SK-N-SH treated with all-trans-retinoic acid at 6 μM for 48 hours (cell line): ENCODE results near the gene PTPRN2.

Experiments used
- ARNTL ChIP-seq: fragments of 450-650 bp; formaldehyde crosslinking; IDR thresholded peaks from 2 replicates; pipeline ENCODE4 v1.5.0; 2020; ENCODE audit warnings: low read depth, mild to moderate bottlenecking, moderate library complexity, borderline replicate concordance
- CSDC2 ChIP-seq: fragments of 250-450 bp; sonication (Bioruptor Pico); IDR thresholded peaks from 2 replicates; pipeline ENCODE4 v1.5.0; 2020; ENCODE audit warnings: mild to moderate bottlenecking, moderate library complexity
- RARB ChIP-seq: fragments of 250-450 bp; sonication (Bioruptor Pico); IDR thresholded peaks from 2 replicates; pipeline ENCODE4 v1.8.0; 2021; ENCODE audit warnings: mild to moderate bottlenecking, moderate library complexity
- ZNF8 ChIP-seq: fragments of 450-650 bp; formaldehyde crosslinking; IDR thresholded peaks from 2 replicates; pipeline ENCODE4 v1.5.0; 2020; ENCODE audit warnings: mild to moderate bottlenecking, moderate library complexity
- TF ChIP-seq, protein P1 (sequence below): fragments of 250-450 bp; sonication (Bioruptor Pico); IDR thresholded peaks from 2 replicates; pipeline ENCODE4 v1.5.1; 2020; ENCODE audit warnings: low read depth, mild to moderate bottlenecking, moderate library complexity

DNA sequence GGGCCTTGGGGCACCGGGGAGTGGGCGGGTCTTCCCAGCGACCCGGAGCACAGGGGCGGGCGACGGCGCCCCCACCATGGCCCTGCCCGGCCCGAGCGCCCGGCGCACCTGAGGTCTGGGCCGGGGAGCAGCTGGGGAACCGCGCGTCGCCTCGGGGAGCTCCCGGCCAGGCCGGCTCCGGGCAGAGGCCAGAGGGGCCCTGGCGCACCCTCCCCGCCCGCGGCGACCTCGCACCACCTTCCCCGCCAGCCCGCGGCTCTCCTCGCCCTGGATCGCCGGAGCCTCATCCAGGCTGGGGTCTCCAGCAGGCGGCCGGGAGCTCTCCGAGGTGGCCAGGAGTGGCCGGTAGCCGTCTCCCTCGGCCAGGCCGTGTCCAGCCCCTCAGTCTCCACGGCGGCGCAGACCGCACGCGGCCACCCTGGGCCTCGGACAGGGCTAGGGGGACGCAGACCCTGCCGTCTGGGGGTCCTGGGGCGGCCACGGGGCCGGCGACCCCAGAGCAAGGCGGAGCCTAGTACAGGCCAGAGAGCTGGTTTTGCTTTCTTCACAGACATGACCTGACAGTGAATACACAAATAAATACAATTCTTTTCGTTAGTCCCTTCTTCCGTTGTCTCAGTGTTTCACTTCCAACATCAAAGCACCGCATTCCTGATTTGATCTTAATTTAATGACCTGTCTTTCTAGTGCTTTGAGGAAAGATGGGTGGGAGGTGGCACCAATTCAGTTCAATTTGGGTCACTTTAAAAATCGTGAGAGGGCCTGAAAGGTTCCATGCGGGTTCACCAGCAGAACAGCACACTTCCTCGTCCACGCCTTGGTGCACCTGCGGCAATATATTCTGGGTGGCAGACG, 893.9 kb downstream of the PTPRN2 start:
- no peak for TF ChIP-seq ZNF8 (CRISPR knock-in tag)
- TF ChIP-seq CSDC2 (CRISPR knock-in tag) = no peak
- no peak for TF ChIP-seq RARB
- TF ChIP-seq ARNTL (CRISPR knock-in tag) = no peak
- TF ChIP-seq, protein P1, sequence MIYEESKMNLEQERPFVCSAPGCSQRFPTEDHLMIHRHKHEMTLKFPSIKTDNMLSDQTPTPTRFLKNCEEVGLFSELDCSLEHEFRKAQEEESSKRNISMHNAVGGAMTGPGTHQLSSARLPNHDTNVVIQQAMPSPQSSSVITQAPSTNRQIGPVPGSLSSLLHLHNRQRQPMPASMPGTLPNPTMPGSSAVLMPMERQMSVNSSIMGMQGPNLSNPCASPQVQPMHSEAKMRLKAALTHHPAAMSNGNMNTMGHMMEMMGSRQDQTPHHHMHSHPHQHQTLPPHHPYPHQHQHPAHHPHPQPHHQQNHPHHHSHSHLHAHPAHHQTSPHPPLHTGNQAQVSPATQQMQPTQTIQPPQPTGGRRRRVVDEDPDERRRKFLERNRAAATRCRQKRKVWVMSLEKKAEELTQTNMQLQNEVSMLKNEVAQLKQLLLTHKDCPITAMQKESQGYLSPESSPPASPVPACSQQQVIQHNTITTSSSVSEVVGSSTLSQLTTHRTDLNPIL (CRISPR knock-in tag) = no peak
